Ascending aorta (tissue), 2 donors: Measurements from ENCODE around the gene ARHGEF12. TPM values are rescaled to one million over a fixed set of nuclear protein-coding genes. Genes with fewer than 3 reads are reported as not detected.

Experiments
- DNase-seq, 2 donors: peaks; one replicate each; pipeline ENCODE4 v3.0.0-alpha.2; 2019; ENCODE audit warnings: low spot score in 2 of 2
- H3K27ac ChIP-seq, 2 donors: fragments of 200-600 bp; sonication (generic); one replicate each; pipeline ENCODE4 v1.5.1; 2016 to 2017; ENCODE audit warnings: mild to moderate bottlenecking in 1 of 2
- H3K27me3 ChIP-seq: fragments of 200-600 bp; sonication (generic); one replicate; pipeline ENCODE4 v1.5.1; 2017
- H3K36me3 ChIP-seq, 2 donors: fragments of 200-600 bp; sonication (generic); one replicate each; pipeline ENCODE4 v1.5.1; 2016
- H3K4me1 ChIP-seq, 2 donors: fragments of 200-600 bp; sonication (generic); one replicate each; pipeline ENCODE4 v1.5.1; 2016 to 2017; ENCODE audit warnings: mild to moderate bottlenecking in 1 of 2
- H3K4me3 ChIP-seq, 2 donors: fragments of 200-600 bp; sonication (generic); one replicate each; pipeline ENCODE4 v1.5.1; 2016 to 2017; ENCODE audit warnings: mild to moderate bottlenecking in 1 of 2
- H3K9me3 ChIP-seq, 2 donors: fragments of 200-600 bp; sonication (generic); one replicate each; pipeline ENCODE4 v1.5.1; 2016
- intact Hi-C: fragments of 100-400 bp; cut with DNase I; formaldehyde crosslinking; loops from one replicate; pipeline ENCODE4 v1.15.1; 2023
- total RNA-seq: library from RNA; depleted of rRNA; stranded (reverse); fragments of >200 nt; gene quantifications from one replicate; pipeline ENCODE4 v1.1.0, GENCODE V29; 2016
- TF ChIP-seq, protein P1 (sequence below), 3 experiments: fragments of 200-600 bp in 2 of 3; fragments of 450-650 bp in 1 of 3; sonication (generic) in 2 of 3; IDR thresholded peaks; one replicate each; pipeline ENCODE4 v1.5.1; 2016 to 2019; ENCODE audit warnings: antibody characterized with exemption in 3 of 3, mild to moderate bottlenecking in 1 of 3, moderate library complexity in 1 of 3

The ARHGEF12 gene
- total RNA-seq, 1 donor from 2014 or later: 65.9 TPM

DNA sequence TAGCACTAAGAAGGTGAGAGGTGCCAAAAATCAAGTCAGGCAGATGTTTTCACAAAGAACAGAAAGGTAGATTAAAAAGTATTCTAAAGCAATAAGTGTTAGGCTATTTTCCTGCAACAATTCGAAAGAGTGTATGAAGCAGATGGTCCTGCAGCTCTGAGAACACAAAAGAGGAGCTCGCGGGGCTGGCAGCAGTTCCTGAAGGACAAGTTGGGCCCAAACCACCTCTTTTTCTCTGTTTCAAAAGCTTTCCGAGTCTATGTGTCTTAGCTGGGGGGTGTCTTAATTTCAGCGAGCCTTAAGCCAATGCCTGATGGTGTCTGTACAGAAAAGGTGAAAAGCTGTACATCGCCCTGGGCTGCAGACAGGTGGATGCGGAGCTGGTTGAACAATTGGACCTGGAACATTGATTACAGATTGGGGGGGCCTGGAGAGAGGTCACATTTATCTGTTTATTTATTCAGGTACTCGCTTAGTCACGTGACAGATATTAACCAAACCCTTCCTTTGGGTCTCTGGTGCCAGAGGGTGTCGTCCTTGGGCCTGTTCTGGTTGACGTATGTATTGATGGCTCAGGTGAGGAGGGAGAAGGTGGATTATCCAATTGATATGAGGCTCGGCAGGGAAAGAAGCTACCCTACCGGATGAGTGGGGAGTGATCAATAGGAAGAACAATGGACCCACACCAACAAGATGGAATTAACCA, 200.0 kb downstream of the ARHGEF12 start:
- no peaks in the 10 kb centered on the region for H3K27me3 ChIP-seq
- TF ChIP-seq, protein P1, sequence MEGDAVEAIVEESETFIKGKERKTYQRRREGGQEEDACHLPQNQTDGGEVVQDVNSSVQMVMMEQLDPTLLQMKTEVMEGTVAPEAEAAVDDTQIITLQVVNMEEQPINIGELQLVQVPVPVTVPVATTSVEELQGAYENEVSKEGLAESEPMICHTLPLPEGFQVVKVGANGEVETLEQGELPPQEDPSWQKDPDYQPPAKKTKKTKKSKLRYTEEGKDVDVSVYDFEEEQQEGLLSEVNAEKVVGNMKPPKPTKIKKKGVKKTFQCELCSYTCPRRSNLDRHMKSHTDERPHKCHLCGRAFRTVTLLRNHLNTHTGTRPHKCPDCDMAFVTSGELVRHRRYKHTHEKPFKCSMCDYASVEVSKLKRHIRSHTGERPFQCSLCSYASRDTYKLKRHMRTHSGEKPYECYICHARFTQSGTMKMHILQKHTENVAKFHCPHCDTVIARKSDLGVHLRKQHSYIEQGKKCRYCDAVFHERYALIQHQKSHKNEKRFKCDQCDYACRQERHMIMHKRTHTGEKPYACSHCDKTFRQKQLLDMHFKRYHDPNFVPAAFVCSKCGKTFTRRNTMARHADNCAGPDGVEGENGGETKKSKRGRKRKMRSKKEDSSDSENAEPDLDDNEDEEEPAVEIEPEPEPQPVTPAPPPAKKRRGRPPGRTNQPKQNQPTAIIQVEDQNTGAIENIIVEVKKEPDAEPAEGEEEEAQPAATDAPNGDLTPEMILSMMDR (IDR thresholded peaks at IDR 0.05): no peak
- no peaks in the 10 kb centered on the region for H3K36me3 ChIP-seq
- H3K4me3 ChIP-seq: no peak overlapping the region
- intact Hi-C loops: no loop called here
- no peak overlapping the region for H3K27ac ChIP-seq
- H3K4me1 ChIP-seq: no peaks in the 10 kb centered on the region
- DNase-seq: no peak
- no peaks in the 10 kb centered on the region for H3K9me3 ChIP-seq

DNA sequence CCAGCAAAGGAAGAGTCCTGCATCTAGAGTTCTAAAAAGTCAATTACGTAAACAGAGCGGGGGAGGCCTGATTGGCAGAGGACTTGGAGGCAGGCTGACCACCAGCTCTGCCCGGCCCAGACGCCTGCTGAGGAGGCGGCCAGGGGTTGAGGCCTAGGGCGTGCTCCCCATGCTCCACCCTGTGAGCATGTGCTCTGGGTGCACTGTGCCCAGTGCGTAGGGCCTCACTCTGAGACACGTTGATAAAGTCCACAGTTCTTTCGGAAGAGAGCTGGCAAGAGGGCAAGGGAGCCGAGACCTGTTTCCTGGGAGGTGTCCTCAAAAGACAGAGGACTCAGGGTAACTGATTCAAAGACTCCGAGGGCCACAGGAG, 200.6 kb downstream of the ARHGEF12 start:
- no peak overlapping the region for H3K4me3 ChIP-seq
- DNase-seq: no peak
- H3K27me3 ChIP-seq: no peaks in the 10 kb centered on the region
- H3K4me1 ChIP-seq: no peaks in the 10 kb centered on the region
- H3K27ac ChIP-seq: no peak overlapping the region
- intact Hi-C loops: no loop called here
- TF ChIP-seq, protein P1 (IDR thresholded peaks at IDR 0.05): no peak
- H3K36me3 ChIP-seq: no peaks in the 10 kb centered on the region
- H3K9me3 ChIP-seq: peaks cover 0 to 3% of the 10 kb centered on the region in 2 donors

DNA sequence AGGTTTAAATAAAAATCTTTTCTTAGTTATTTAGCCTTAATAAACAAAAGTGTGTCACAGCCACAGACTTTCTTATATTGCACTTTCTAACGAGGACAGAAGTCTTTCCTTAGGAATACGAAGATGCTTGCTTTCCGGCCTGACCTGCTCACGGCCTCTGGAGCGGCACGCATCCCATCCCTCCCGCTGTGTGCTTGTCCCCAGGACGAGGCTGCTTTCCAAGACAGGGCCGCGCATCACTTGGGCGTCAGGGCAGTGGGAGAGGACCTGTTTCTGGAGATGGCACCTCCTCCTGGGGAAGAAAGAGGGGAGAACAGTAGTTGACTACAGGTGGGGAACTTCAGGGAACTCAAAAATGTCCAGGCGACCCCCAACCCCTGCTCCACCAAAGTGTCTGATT, 201.8 kb downstream of the ARHGEF12 start:
- TF ChIP-seq, protein P1 (IDR thresholded peaks at IDR 0.05): no peak

DNA sequence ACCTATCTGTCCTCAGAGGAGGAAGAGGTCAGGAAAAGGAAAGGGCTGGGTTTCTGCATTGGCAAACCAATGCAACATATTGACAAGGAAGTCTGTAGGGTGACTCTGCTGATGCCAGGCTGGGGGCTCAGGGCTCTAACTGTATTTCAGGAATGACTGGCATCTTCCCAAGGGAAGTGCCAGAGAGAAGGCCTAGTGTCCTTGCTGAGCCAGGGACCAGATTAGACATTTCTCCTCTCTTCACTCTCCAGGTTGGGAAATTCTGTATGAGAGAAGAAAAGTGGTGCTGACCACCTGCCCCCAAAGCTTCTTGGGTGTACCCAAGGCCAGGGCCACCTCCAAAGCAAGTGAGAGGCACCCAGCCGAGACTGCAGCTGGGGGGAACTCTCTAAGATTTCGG, 202.5 kb downstream of the ARHGEF12 start:
- no peak overlapping the region for H3K27ac ChIP-seq
- H3K9me3 ChIP-seq: peaks cover 0 to 9% of the 10 kb centered on the region in 2 donors
- no peaks in the 10 kb centered on the region for H3K27me3 ChIP-seq
- intact Hi-C loops: no loop called here
- TF ChIP-seq, protein P1 (IDR thresholded peaks at IDR 0.05): no peak
- no peak overlapping the region for H3K4me3 ChIP-seq
- no peaks in the 10 kb centered on the region for H3K4me1 ChIP-seq
- DNase-seq: no peak
- H3K36me3 ChIP-seq: no peaks in the 10 kb centered on the region

More for the DNA sequence above, 201.8 kb downstream of the ARHGEF12 start:
- Histone ChIP-seq H3K9me3 (peaks cover 0 to 9% of the 10 kb centered on the region in 2 donors), H3K27me3 (no peaks in the 10 kb centered on the region), H3K27ac (no peak overlapping the region), H3K4me1 (no peaks in the 10 kb centered on the region), H3K4me3 (no peak overlapping the region), H3K36me3 (no peaks in the 10 kb centered on the region)
- no peak for DNase-seq
- intact Hi-C loops: no loop called here

Other genes with a start within 250 kb of the ARHGEF12 start
- 0.43 TPM for gene TRIM29, start 198.3 kb upstream of the ARHGEF12 start, total RNA-seq
- 216 TPM for gene OAF, start 125.4 kb upstream of the ARHGEF12 start, total RNA-seq
- gene POU2F3, start 96.3 kb upstream of the ARHGEF12 start, total RNA-seq: not detected
- 8.4 TPM for gene TLCD5, start 11.1 kb upstream of the ARHGEF12 start, total RNA-seq
- not detected for gene GRIK4, start 175.3 kb downstream of the ARHGEF12 start, total RNA-seq